Mucosa of stomach (tissue), 1 donor: Measurements from ENCODE around the gene GBX2.

Source experiments
- H3K27me3 ChIP-seq: one replicate; pipeline ENCODE4 v1.7.0; 2013; ENCODE audit warnings: mild to moderate bottlenecking, low read length; ENCODE audit not compliant: control insufficient read depth, insufficient read depth
- H3K36me3 ChIP-seq: one replicate; pipeline ENCODE4 v1.7.0; 2013; ENCODE audit warnings: low read length; ENCODE audit not compliant: control insufficient read depth, insufficient read depth
- H3K4me1 ChIP-seq: one replicate; pipeline ENCODE4 v1.7.0; 2013; ENCODE audit warnings: mild to moderate bottlenecking, low read length; ENCODE audit not compliant: control insufficient read depth, insufficient read depth
- H3K4me3 ChIP-seq: one replicate; pipeline ENCODE4 v1.7.0; 2013; ENCODE audit warnings: low read length
- H3K9ac ChIP-seq: one replicate; pipeline ENCODE4 v1.7.0; 2013; ENCODE audit warnings: mild to moderate bottlenecking, low read length, moderate library complexity
- H3K9me3 ChIP-seq: one replicate; pipeline ENCODE4 v1.7.0; 2013; ENCODE audit warnings: mild to moderate bottlenecking, low read length, moderate library complexity; ENCODE audit not compliant: control insufficient read depth
- donor health status: Pancreatic carcinoma.

Gene GBX2

GRCh38 chr2:236207472-236207871, 39.3 kb upstream of the GBX2 start:
- H3K9ac ChIP-seq, result no peak overlapping the region
- peaks cover 12% of the 10 kb centered on the region for H3K27me3 ChIP-seq
- no peak overlapping the region for H3K4me3 ChIP-seq
- no peaks in the 10 kb centered on the region for H3K36me3 ChIP-seq
- H3K4me1 ChIP-seq, result no peaks in the 10 kb centered on the region
- no peaks in the 10 kb centered on the region for H3K9me3 ChIP-seq

GRCh38 chr2:236205867-236206645, 37.9 kb upstream of the GBX2 start:
- Histone ChIP-seq H3K9ac (no peak overlapping the region), H3K9me3 (no peaks in the 10 kb centered on the region), H3K36me3 (no peaks in the 10 kb centered on the region), H3K4me1 (no peaks in the 10 kb centered on the region), H3K27me3 (peaks cover 12% of the 10 kb centered on the region), H3K4me3 (no peak overlapping the region)

GRCh38 chr2:236204953-236205352, 36.8 kb upstream of the GBX2 start:
- no peak overlapping the region for H3K4me3 ChIP-seq
- H3K4me1 ChIP-seq, result no peaks in the 10 kb centered on the region
- peaks cover 8% of the 10 kb centered on the region for H3K27me3 ChIP-seq
- H3K9me3 ChIP-seq, result no peaks in the 10 kb centered on the region
- H3K36me3 ChIP-seq, result no peaks in the 10 kb centered on the region
- no peak overlapping the region for H3K9ac ChIP-seq

- Histone ChIP-seq H3K9ac (no peak overlapping the region), H3K36me3 (no peaks in the 10 kb centered on the region), H3K9me3 (no peaks in the 10 kb centered on the region), H3K4me1 (no peaks in the 10 kb centered on the region), H3K27me3 (no peaks in the 10 kb centered on the region), H3K4me3 (no peak overlapping the region)
Observed at GRCh38 chr2:236200378-236200777, 32.2 kb upstream of the GBX2 start.

- Histone ChIP-seq H3K27me3 (no peaks in the 10 kb centered on the region), H3K9ac (no peak overlapping the region), H3K4me3 (no peak overlapping the region), H3K4me1 (no peaks in the 10 kb centered on the region), H3K9me3 (no peaks in the 10 kb centered on the region), H3K36me3 (no peaks in the 10 kb centered on the region)
Observed at GRCh38 chr2:236196366-236196765, 28.2 kb upstream of the GBX2 start.

GRCh38 chr2:236195726-236196125, 27.5 kb upstream of the GBX2 start:
- Histone ChIP-seq H3K4me1 (no peaks in the 10 kb centered on the region), H3K27me3 (no peaks in the 10 kb centered on the region), H3K36me3 (no peaks in the 10 kb centered on the region), H3K4me3 (no peak overlapping the region), H3K9me3 (no peaks in the 10 kb centered on the region), H3K9ac (no peak overlapping the region)

GRCh38 chr2:236194786-236195185, 26.6 kb upstream of the GBX2 start:
- H3K9ac ChIP-seq, result no peak overlapping the region
- H3K4me1 ChIP-seq, result no peaks in the 10 kb centered on the region
- no peaks in the 10 kb centered on the region for H3K9me3 ChIP-seq
- H3K36me3 ChIP-seq, result no peaks in the 10 kb centered on the region
- H3K4me3 ChIP-seq, result no peak overlapping the region
- no peaks in the 10 kb centered on the region for H3K27me3 ChIP-seq

- H3K27me3 ChIP-seq, result no peaks in the 10 kb centered on the region
- no peak overlapping the region for H3K4me3 ChIP-seq
- no peak overlapping the region for H3K9ac ChIP-seq
- H3K36me3 ChIP-seq, result no peaks in the 10 kb centered on the region
- no peaks in the 10 kb centered on the region for H3K4me1 ChIP-seq
- no peaks in the 10 kb centered on the region for H3K9me3 ChIP-seq
Observed at GRCh38 chr2:236193026-236193425, 24.8 kb upstream of the GBX2 start.

- Histone ChIP-seq H3K9ac (no peak overlapping the region), H3K4me3 (no peak overlapping the region), H3K9me3 (no peaks in the 10 kb centered on the region), H3K4me1 (no peaks in the 10 kb centered on the region), H3K27me3 (no peaks in the 10 kb centered on the region), H3K36me3 (no peaks in the 10 kb centered on the region)
Observed at GRCh38 chr2:236190674-236191073, 22.5 kb upstream of the GBX2 start.

GRCh38 chr2:236184701-236185100, 16.5 kb upstream of the GBX2 start:
- Histone ChIP-seq H3K9ac (no peak overlapping the region), H3K9me3 (no peaks in the 10 kb centered on the region), H3K4me1 (no peaks in the 10 kb centered on the region), H3K4me3 (no peak overlapping the region), H3K27me3 (peaks cover 19% of the 10 kb centered on the region), H3K36me3 (no peaks in the 10 kb centered on the region)

- no peak overlapping the region for H3K4me3 ChIP-seq
- peaks cover 13% of the 10 kb centered on the region for H3K4me1 ChIP-seq
- peaks cover 54% of the 10 kb centered on the region for H3K27me3 ChIP-seq
- H3K9me3 ChIP-seq, result no peaks in the 10 kb centered on the region
- no peaks in the 10 kb centered on the region for H3K36me3 ChIP-seq
- no peak overlapping the region for H3K9ac ChIP-seq
Observed at GRCh38 chr2:236180831-236181453, 12.8 kb upstream of the GBX2 start.

GRCh38 chr2:236180076-236180816, 12.1 kb upstream of the GBX2 start:
- Histone ChIP-seq H3K36me3 (no peaks in the 10 kb centered on the region), H3K9me3 (no peaks in the 10 kb centered on the region), H3K9ac (no peak overlapping the region), H3K4me3 (no peak overlapping the region), H3K4me1 (peaks cover 13% of the 10 kb centered on the region), H3K27me3 (peaks cover 61% of the 10 kb centered on the region)
